Bronchial epithelial cell (primary cell): ENCODE data around the gene ANTXRL. TPM values are rescaled to one million over a fixed set of nuclear protein-coding genes. Genes with fewer than 3 reads are reported as not detected.

Source experiments
- DNase-seq: peaks from one replicate; pipeline ENCODE4 v3.0.0-alpha.2; 2010; ENCODE audit warnings: low read depth
- FAIRE-seq: peaks from 2 replicates; lab custom pipeline; 2011; peaks lifted over from hg19 to GRCh38; lab: Jason Lieb, UNC
- H3K27me3 ChIP-seq: 2 replicates; pipeline ENCODE4 v1.5.1; 2011; ENCODE audit warnings: low read length; ENCODE audit not compliant: control insufficient read depth, insufficient read depth
- H3K36me3 ChIP-seq: 2 replicates; pipeline ENCODE4 v1.5.1; 2011; ENCODE audit warnings: low read length; ENCODE audit not compliant: control insufficient read depth, insufficient read depth
- H3K4me3 ChIP-seq: 2 replicates; pipeline ENCODE4 v1.5.1; 2011; ENCODE audit warnings: mild to moderate bottlenecking, low read depth, low read length, control low read depth
- total RNA-seq: library from RNA; depleted of rRNA; stranded (reverse); fragments of >200 nt; gene quantifications from 2 replicates; pipeline ENCODE4 v1.2.1, GENCODE V29; 2014
- TF ChIP-seq, protein P1 (sequence below): IDR thresholded peaks from 2 replicates; pipeline ENCODE4 v1.5.1; 2011; ENCODE audit warnings: mild to moderate bottlenecking, moderate library complexity, low read length, control low read depth, inconsistent platforms; ENCODE audit not compliant: insufficient read depth, severe bottlenecking

The ANTXRL gene
- total RNA-seq, 1 donor from 2014 or later: not detected

DNA sequence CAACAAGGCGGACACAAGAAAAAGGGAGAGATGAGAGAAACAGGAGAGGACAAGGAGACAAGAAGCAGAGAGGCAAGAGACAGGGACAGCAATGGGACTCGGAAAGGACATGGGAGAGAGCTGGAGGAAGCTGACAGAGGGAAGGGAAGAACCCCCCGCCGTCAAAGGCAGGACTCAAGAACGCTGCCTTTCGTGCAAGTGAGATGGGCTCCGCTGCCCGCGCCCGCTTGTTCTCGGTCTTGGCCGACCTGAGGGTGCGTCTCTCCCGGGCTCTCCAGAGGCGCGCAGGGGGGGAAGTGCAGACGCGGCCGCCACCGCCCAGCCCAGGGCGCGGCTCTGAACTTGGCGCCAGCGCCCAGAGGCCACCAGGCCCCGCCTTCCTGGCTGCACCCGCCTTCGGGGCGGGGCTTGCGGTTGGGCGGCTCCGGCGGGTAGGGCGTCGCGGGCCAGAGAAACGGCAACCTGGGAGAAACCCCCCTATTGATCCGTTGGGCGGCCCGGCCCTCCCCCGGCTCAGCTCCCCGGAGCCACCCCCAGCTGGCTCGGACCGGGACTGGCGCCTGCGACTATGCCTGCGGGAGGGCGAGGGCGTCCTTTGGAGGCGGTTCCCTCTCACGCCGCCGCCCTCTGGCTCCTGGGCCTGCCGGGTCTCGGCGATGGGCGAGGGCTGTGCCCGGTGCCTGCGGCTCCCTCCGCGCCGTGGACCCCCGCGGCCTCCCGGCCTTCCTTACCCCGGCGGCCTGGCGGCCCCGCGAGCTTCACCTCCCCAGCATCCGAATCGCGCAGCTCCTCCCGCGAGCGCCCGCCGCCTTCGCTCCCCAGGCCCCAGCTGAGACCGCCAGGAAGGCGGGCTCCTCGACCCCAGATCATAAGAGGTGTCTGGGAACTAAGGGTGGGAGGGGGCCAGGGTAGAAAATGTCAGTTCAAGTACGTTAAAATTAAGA is 2.2 kb upstream of the ANTXRL start:
- Histone ChIP-seq H3K4me3 (peak overlapping the region; percentile 70), H3K36me3 (no peaks in the 10 kb centered on the region), H3K27me3 (peaks cover 7% of the 10 kb centered on the region)
- TF ChIP-seq, protein P1, sequence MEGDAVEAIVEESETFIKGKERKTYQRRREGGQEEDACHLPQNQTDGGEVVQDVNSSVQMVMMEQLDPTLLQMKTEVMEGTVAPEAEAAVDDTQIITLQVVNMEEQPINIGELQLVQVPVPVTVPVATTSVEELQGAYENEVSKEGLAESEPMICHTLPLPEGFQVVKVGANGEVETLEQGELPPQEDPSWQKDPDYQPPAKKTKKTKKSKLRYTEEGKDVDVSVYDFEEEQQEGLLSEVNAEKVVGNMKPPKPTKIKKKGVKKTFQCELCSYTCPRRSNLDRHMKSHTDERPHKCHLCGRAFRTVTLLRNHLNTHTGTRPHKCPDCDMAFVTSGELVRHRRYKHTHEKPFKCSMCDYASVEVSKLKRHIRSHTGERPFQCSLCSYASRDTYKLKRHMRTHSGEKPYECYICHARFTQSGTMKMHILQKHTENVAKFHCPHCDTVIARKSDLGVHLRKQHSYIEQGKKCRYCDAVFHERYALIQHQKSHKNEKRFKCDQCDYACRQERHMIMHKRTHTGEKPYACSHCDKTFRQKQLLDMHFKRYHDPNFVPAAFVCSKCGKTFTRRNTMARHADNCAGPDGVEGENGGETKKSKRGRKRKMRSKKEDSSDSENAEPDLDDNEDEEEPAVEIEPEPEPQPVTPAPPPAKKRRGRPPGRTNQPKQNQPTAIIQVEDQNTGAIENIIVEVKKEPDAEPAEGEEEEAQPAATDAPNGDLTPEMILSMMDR: no peak
- FAIRE-seq: no peak
- DNase-seq: peak; percentile 57

- H3K4me3 ChIP-seq: peak overlapping the region; percentile 70
- FAIRE-seq (no peak), DNase-seq (no peak)
- peaks cover 7% of the 10 kb centered on the region for H3K27me3 ChIP-seq
- TF ChIP-seq, protein P1: no peak
- no peaks in the 10 kb centered on the region for H3K36me3 ChIP-seq
These were observed 1.5 kb upstream of the ANTXRL start for GRCh38 chr10:46285300-46285699.

DNA sequence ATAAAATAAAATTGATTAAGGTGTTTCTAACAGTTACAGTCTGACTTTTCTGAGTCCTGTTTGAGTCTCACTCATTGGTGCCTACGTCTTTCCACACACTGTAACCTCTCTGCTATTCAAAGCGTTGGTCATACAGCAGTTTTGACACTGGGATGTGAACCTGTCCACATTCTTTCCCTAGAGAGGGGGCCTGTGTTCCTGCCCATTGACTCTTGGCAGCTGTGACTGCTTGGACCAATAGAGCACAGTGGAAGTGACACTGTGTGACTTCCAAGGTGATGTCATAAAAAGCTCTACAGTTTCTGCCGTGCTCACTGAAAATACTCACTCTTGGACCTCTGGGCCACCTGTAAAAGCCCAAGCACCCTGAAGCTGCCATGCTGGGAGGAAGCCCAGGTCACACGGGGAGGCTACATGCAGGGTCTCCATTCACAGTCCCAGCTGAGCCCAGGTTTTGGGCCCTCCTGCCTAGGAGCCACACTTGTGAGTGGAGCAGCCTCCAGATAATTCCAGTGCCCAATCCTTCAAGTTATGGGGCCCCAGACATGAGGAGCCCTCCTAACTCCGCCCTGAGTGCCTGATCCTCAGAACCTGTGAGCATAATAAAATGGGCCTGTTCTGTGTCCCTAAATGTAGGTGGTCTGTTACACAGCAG is 704 bp upstream of the ANTXRL start:
- Histone ChIP-seq H3K36me3 (no peaks in the 10 kb centered on the region), H3K27me3 (peaks cover 5% of the 10 kb centered on the region), H3K4me3 (no peak overlapping the region)
- no peak for DNase-seq
- TF ChIP-seq, protein P1: no peak
- no peak for FAIRE-seq

- TF ChIP-seq, protein P1: peak; percentile 20
- H3K4me3 ChIP-seq: no peak overlapping the region
- DNase-seq: peak; percentile 68
- peaks cover 2% of the 10 kb centered on the region for H3K27me3 ChIP-seq
- FAIRE-seq: no peak
- no peaks in the 10 kb centered on the region for H3K36me3 ChIP-seq
These were observed 1.2 kb downstream of the ANTXRL start for GRCh38 chr10:46287846-46288477.

GRCh38 chr10:46288601-46289206 is 1.9 kb downstream of the ANTXRL start:
- TF ChIP-seq, protein P1: no peak
- FAIRE-seq (no peak), DNase-seq (no peak)
- H3K27me3 ChIP-seq: peaks cover 2% of the 10 kb centered on the region
- no peaks in the 10 kb centered on the region for H3K36me3 ChIP-seq
- no peak overlapping the region for H3K4me3 ChIP-seq
